Stimulated activated CD4-positive, alpha-beta T cell treated with anti-CD3 and anti-CD28 coated beads, Interleukin-1b, Interleukin-23, amount 100 ng/mL, for 48 hours (primary cell): ENCODE measurements around the gene PLAAT3.
"Not testable (repeated sequence)": the region's sequence is repeated elsewhere in the genome, so short reads cannot be mapped to it uniquely, and the experiment has no call there.

Source experiments
- DNase-seq: peaks from one replicate; pipeline ENCODE4 v3.0.0-alpha.2; 2020

The PLAAT3 gene

GRCh38 chr11:63535734-63536133 is 78.5 kb downstream of the PLAAT3 start:
- DNase-seq = no peak

GRCh38 chr11:63534895-63535461 is 79.3 kb downstream of the PLAAT3 start:
- no peak for DNase-seq

GRCh38 chr11:63534076-63534475 is 80.2 kb downstream of the PLAAT3 start:
- no peak for DNase-seq

- no peak for DNase-seq
Observed at GRCh38 chr11:63532799-63533475, 81.3 kb downstream of the PLAAT3 start.

GRCh38 chr11:63532117-63532516 is 82.1 kb downstream of the PLAAT3 start:
- DNase-seq = no peak

- peak; percentile 59 for DNase-seq
Observed at GRCh38 chr11:63531074-63531792, 83.0 kb downstream of the PLAAT3 start.

GRCh38 chr11:63530021-63530420 is 84.2 kb downstream of the PLAAT3 start:
- no peak for DNase-seq

GRCh38 chr11:63529373-63529772 is 84.9 kb downstream of the PLAAT3 start:
- not testable (repeated sequence) for DNase-seq

GRCh38 chr11:63528729-63529278 is 85.4 kb downstream of the PLAAT3 start:
- not testable (repeated sequence) for DNase-seq

GRCh38 chr11:63528156-63528555 is 86.1 kb downstream of the PLAAT3 start:
- not testable (repeated sequence) for DNase-seq

GRCh38 chr11:63527667-63528066 is 86.6 kb downstream of the PLAAT3 start:
- DNase-seq = no peak
